Stimulated activated CD4-positive, alpha-beta T cell treated with anti-CD3 and anti-CD28 coated beads, Interleukin-15, amount 100 ng/mL, for 1 hour (primary cell): ENCODE data around the gene KLHL36.
"Not testable (repeated sequence)": the region's sequence is repeated elsewhere in the genome, so short reads cannot be mapped to it uniquely, and the experiment has no call there.

Experiments
- DNase-seq, 2 donors: peaks; one replicate each; pipeline ENCODE4 v3.0.0-alpha.2; 2020; ENCODE audit warnings: low read depth in 1 of 2, low spot score in 1 of 2

The KLHL36 gene

GRCh38 chr16:84690088-84690819, 41.9 kb downstream of the KLHL36 start:
- no peak for DNase-seq

DNA sequence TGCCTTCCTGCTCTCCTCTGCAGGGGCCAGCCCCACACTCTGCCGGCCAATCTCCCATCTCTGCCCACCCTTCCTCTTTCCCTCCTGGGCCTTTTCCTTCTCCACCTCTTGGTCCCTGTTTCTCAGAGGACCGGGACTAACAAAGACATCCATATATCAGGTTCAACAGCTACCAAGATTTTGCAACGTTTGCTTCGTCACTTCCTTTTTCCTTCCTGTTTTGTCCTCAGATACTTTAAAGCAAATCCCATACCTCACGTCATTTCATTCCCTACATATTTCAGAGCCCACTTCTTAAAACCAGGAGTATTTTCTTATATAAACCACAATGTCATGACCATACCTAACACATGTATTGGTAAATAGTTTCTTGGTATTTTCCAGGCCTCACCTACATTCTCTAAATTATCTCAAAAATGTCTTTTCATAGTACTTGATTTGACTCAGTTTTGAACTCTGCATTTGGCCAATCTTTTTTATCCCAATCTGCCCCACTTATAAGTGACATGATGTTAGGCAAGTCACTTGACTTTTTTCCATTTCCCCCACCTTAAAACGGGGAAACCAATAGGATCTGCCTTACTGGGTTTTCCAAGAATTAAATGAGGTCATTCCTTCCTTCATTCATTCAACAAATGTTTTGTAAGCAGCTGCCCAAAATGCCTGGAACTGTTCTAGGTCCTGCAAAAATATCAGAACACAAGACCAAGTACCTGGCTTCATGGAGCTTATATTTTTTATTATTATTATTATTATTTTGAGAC, 44.3 kb downstream of the KLHL36 start:
- no peak for DNase-seq

- DNase-seq, result not testable (repeated sequence)
Measured at GRCh38 chr16:84693869-84694268, 45.6 kb downstream of the KLHL36 start.

DNA sequence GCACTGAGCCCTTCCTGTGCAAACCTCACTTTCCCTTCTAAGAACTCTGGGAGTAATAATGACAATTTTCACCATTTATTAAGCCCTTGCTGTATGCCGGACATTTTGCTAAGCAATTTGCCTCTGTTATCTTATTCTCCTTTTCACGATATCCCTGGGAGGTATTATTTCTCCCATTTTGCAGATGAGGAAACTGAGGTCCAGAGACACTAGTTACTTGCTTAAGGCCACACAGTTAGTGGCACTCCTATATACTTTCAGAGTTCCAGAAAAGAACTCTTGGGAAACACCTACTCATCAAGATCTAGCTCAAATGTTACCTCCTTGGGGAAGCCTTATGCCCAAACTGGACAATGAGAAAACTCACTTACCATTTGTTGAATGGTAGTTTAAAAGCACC, 46.7 kb downstream of the KLHL36 start:
- no peak for DNase-seq

GRCh38 chr16:84699147-84699711, 50.9 kb downstream of the KLHL36 start:
- no peak for DNase-seq

GRCh38 chr16:84699712-84700445, 51.6 kb downstream of the KLHL36 start, which contains the start of gene USP10:
TSS of gene USP10 (plus strand) at chr16:84700000. CDS start at chr16:84700091, 91 bp downstream.
- peak; percentile 67 to 79 for DNase-seq

DNA sequence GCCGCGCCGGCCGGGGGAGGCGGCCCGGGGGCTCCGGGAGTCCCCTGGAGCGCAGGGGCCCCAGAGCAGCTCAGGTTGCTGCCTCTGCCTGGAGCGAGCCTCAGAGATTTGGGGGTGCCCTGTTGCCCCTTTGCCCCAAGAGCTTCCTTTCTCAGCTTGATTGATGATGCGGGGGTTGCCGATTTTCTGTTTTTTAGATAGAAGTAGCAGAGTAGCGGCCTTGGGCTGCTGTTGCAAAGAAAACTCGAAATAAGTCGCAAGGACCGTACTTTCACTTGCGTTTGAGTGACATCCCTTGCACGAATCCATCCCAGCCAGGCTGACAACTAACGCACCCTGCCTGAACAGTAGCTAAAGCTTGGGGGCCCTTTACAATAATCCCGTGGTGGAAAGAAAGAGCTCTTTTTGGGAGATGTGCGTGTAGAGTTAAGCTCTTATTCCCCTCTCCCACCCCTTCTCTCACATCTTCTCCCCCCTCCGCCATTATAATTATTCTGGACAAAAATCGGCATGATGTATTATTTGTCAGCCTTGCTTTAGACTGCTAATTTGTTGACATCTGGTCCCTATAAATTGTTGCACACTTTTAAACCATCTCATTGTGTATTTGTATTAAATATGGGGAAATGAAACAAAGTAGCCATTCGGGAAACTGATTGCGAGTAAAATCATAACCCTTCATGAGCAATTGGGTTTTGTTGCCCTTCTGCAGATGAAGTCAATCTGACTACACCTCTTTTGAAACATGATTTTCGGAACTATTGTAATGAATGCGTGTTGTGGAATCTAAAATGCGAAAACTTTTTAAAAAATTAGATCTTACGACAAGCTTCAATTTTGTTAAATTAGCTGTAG, 52.4 kb downstream of the KLHL36 start:
- DNase-seq, result no peak

GRCh38 chr16:84703681-84704080, 55.4 kb downstream of the KLHL36 start:
- no peak for DNase-seq

- DNase-seq, result no peak
Measured at GRCh38 chr16:84704253-84704652, 55.9 kb downstream of the KLHL36 start.

GRCh38 chr16:84706856-84707255, 58.5 kb downstream of the KLHL36 start:
- DNase-seq, result no peak

DNA sequence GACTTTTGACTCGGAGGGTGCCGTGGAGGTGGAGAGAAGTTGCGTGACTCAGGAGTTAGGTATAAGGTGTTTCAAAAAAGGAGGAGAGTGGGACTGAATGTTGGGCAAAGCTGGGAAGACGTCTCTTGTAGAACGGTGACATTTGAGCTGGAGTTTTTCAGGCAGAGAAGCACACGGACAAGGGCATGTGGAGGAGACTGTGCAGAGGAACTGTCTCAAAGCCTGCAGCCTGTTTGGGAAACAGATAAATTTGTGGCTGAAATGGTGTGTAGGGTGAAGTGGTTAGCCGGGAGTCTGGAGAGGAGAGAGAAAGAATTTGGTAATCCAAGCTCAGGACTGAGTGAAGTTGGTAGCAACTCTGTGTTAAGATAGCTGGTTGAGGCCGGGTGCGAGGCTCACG, 61.3 kb downstream of the KLHL36 start:
- DNase-seq, result no peak

DNA sequence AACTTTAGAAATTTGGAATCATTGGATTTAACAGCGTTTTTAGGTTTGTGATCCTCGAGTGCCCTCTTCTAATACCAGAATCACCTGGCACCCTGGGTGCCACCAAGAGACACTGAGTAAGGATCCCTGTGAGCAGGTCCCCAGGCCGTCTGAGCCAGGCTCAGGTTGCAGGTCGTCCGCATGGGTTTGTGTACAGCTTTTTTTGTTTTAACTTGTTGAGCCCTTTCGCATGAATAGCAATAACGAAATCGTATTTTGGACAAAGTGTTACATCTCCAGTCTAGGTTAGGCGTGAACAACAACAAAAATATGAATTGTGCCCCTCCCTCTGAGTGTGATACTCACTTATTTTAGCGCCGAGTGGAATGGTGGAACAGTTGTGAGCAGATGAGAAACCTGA, 62.4 kb downstream of the KLHL36 start:
- no peak for DNase-seq
